IMR-90 (cell line): ENCODE results near the gene RNF151. TPM values are rescaled to one million over a fixed set of nuclear protein-coding genes. Genes with fewer than 3 reads are reported as not detected.

Source experiments
- CEBPB ChIP-seq: IDR thresholded peaks from 2 replicates; pipeline ENCODE4 v1.6.1; 2012; ENCODE audit warnings: low read depth, low read length, improper control_type of control experiment
- MAZ ChIP-seq: IDR thresholded peaks from 2 replicates; pipeline ENCODE4 v1.6.1; 2012; ENCODE audit warnings: low read depth, mild to moderate bottlenecking, low read length, improper control_type of control experiment, moderate library complexity, borderline replicate concordance
- polyA plus RNA-seq, 3 experiments: library from polyadenylated mRNA; depleted of rRNA; stranded (reverse); fragments of >200 nt; gene quantifications; 2 replicates each; pipeline ENCODE4 v1.2.3, GENCODE V29; 2012; ENCODE audit warnings: low replicate concordance in 1 of 3
- total RNA-seq: library from RNA; depleted of rRNA; stranded (reverse); fragments of >200 nt; gene quantifications from 2 replicates; pipeline ENCODE4 v1.2.3, GENCODE V29; 2012

The RNF151 gene
- total and polyA plus RNA-seq, 2 of the 4 experiments (the other 2 are of a cell fraction): not detected

GRCh38 chr16:1983544-1984346 lies 17.1 kb downstream of the RNF151 start, which contains the start of gene GFER (continued):
- peak; percentile 42; the same call in 1 of the 2 replicates for TF ChIP-seq CEBPB
- TF ChIP-seq MAZ: peak; percentile 93; the same call in 1 of the 2 replicates
